Keratinocyte (primary cell): ENCODE results near the gene CIDEB. TPM values are rescaled to one million over a fixed set of nuclear protein-coding genes. Genes with fewer than 3 reads are reported as not detected.

Experiments
- DNase-seq: peaks from one replicate; pipeline ENCODE4 v3.0.0-alpha.2; 2011; ENCODE audit warnings: low read depth, missing footprints, low spot score
- FAIRE-seq: peaks from 2 replicates; lab custom pipeline; 2011; peaks lifted over from hg19 to GRCh38; lab: Jason Lieb, UNC
- H2AFZ ChIP-seq: 2 replicates; pipeline ENCODE4 v1.6.0; 2012; ENCODE audit warnings: low read length, control low read depth, inconsistent platforms; ENCODE audit not compliant: control insufficient read depth
- H3K27ac ChIP-seq: 2 replicates; pipeline ENCODE4 v1.5.1; 2011; ENCODE audit warnings: low read length; ENCODE audit not compliant: control insufficient read depth, insufficient read depth
- H3K27me3 ChIP-seq: 3 replicates; pipeline ENCODE4 v1.6.0; 2011; ENCODE audit warnings: low read length; ENCODE audit not compliant: control insufficient read depth, insufficient read depth; ENCODE audit errors: extremely low read depth
- H3K36me3 ChIP-seq, 2 experiments: 2 replicates in 1 of 2; 3 replicates in 1 of 2; pipeline ENCODE4 v1.5.1; 2011; ENCODE audit warnings: low read length in 2 of 2, mild to moderate bottlenecking in 1 of 2; ENCODE audit not compliant: control insufficient read depth in 2 of 2, insufficient read depth in 2 of 2; ENCODE audit errors: extremely low read depth in 1 of 2
- H3K4me1 ChIP-seq: 3 replicates; pipeline ENCODE4 v1.5.1; 2011; ENCODE audit warnings: low read length; ENCODE audit not compliant: control insufficient read depth, insufficient read depth; ENCODE audit errors: extremely low read depth
- H3K4me2 ChIP-seq: 3 replicates; pipeline ENCODE4 v1.6.0; 2011; ENCODE audit warnings: low read depth, low read length; ENCODE audit not compliant: control insufficient read depth, insufficient read depth; ENCODE audit errors: extremely low read depth
- H3K4me3 ChIP-seq, 3 experiments: fragments of 200-600 bp in 1 of 3; sonication (generic) in 1 of 3; 2 replicates in 2 of 3; 3 replicates in 1 of 3; pipeline ENCODE4 v1.5.1; 2011 to 2016; ENCODE audit warnings: low read length in 3 of 3, mild to moderate bottlenecking in 3 of 3, control low read depth in 2 of 3, inconsistent platforms in 1 of 3, low read depth in 1 of 3, mixed read lengths in 1 of 3, mixed run types in 1 of 3, moderate library complexity in 1 of 3; ENCODE audit not compliant: control insufficient read depth in 2 of 3, insufficient read depth in 2 of 3; ENCODE audit errors: extremely low read depth in 1 of 3
- H3K79me2 ChIP-seq: 2 replicates; pipeline ENCODE4 v1.6.0; 2012; ENCODE audit warnings: low read length; ENCODE audit not compliant: control insufficient read depth, insufficient read depth
- H3K9ac ChIP-seq: 3 replicates; pipeline ENCODE4 v1.6.0; 2011; ENCODE audit warnings: low read length; ENCODE audit not compliant: control insufficient read depth, insufficient read depth; ENCODE audit errors: extremely low read depth
- H3K9me1 ChIP-seq: 3 replicates; pipeline ENCODE4 v1.6.0; 2011; ENCODE audit warnings: low read length; ENCODE audit not compliant: control insufficient read depth, insufficient read depth; ENCODE audit errors: extremely low read depth
- H3K9me3 ChIP-seq: 2 replicates; pipeline ENCODE4 v1.5.1; 2012; ENCODE audit warnings: low read depth, low read length; ENCODE audit not compliant: control insufficient read depth
- H4K20me1 ChIP-seq: 3 replicates; pipeline ENCODE4 v1.6.0; 2011; ENCODE audit warnings: low read length; ENCODE audit not compliant: control insufficient read depth, insufficient read depth; ENCODE audit errors: extremely low read depth
- EZH2 ChIP-seq: IDR thresholded peaks from one replicate; pipeline ENCODE4 v1.6.1; 2012; ENCODE audit warnings: inconsistent platforms, mild to moderate bottlenecking, low read length, moderate library complexity
- dilution Hi-C: fragments of 300-500 bp; cut with MboI; formaldehyde crosslinking; loops from one replicate; pipeline ENCODE4 v1.7.0; 2020; ENCODE audit warnings: low sequenced_read_pairs; ENCODE audit not compliant: extremely low pct_ligation_motif_present
- polyA minus RNA-seq, 3 experiments: library from RNA; depleted of rRNA, polyadenylated mRNA; stranded (reverse); fragments of >200 nt; gene quantifications; 1 replicate in 1 of 3; 2 replicates in 1 of 3; 3 replicates in 1 of 3; pipeline ENCODE4 v1.2.3, GENCODE V29; 2011
- polyA plus RNA-seq, 5 experiments: library from polyadenylated mRNA; depleted of rRNA in 3 of 5; stranded (reverse) in 3 of 5; stranded (forward) in 1 of 5; unstranded in 1 of 5; fragments of >200 nt; gene quantifications; 1 replicate in 1 of 5; 2 replicates in 3 of 5; 3 replicates in 1 of 5; pipeline versions ENCODE4 v1.2.1 to v1.2.3, GENCODE V29; 2011 to 2012; ENCODE audit warnings: missing spikeins in 2 of 5, low read depth in 1 of 5, low replicate concordance in 1 of 5
- TF ChIP-seq, protein P1 (sequence below), 3 experiments: IDR thresholded peaks in 1 of 3; conservative IDR thresholded peaks in 1 of 3; optimal IDR thresholded peaks in 1 of 3; 2 replicates in 2 of 3; 3 replicates in 1 of 3; pipeline versions ENCODE3 to v1.5.1; 2011; ENCODE audit warnings: low read length in 3 of 3, mild to moderate bottlenecking in 3 of 3, moderate library complexity in 2 of 3, control low read depth in 1 of 3, inconsistent platforms in 1 of 3; ENCODE audit not compliant: insufficient read depth in 2 of 3; ENCODE audit errors: extremely low read depth in 1 of 3

The CIDEB gene, protein sequence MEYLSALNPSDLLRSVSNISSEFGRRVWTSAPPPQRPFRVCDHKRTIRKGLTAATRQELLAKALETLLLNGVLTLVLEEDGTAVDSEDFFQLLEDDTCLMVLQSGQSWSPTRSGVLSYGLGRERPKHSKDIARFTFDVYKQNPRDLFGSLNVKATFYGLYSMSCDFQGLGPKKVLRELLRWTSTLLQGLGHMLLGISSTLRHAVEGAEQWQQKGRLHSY
- polyA plus RNA-seq, result 2.4 to 3.7 TPM (median 2.6 TPM) in 3 replicates
- 5.1 TPM for polyA plus RNA-seq (2011; ENCODE audit: low read depth)
- polyA plus RNA-seq (2011; cell fraction: cytosol; rRNA removed), result 1.7 and 1.8 TPM in 2 replicates
- 2.1 and 2.8 TPM in 2 replicates for polyA plus RNA-seq (2011; cell fraction: nucleus; rRNA removed)
- 3.2 and 4.2 TPM in 2 replicates for polyA plus RNA-seq (2012; ENCODE audit: low replicate concordance)
- polyA minus RNA-seq, result 0.99 to 3.9 TPM (median 1.3 TPM) in 3 replicates
- 1.5 TPM for polyA minus RNA-seq (2011; cell fraction: cytosol; rRNA and poly(A)+ RNA removed)
- polyA minus RNA-seq (2011; cell fraction: nucleus; rRNA and poly(A)+ RNA removed), result 0.63 and 0.78 TPM in 2 replicates

DNA sequence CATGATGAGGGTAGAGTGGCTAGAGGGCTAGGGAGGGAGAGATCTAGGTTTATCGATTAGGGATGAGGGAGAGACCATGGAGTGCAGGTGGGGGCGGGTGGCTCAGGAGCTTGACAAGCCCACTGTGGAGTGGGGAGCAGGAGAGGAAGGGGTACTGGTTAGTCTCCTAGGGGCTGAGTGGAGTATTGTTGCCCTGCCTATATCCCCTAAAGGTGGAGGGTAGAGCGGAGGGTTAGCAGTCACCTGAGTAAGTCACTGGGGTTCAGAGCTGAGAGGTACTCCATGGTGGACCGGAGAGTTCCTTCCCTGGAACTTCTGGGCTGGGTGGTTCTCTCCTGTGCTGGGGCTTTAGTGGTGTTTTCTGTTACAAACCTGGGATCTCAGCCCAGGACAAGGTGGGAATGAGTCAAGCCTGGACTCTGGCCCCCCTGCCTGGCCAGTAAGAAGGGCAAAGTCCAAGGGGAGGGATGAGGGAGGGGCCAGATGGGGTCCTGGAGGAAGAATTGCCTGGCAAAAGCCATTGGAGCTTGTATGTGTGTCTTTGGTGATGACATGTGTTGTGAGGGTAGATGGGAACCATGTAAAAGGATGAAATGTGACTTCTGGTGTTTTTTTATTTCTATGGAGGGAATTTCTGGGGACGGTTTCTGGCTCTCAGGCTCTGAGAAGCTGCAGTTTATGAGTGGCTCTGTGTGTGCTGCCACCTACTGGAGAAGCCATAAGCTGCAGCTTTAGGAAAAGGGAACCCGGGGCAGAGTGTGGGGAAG, at the start of gene CIDEB:
Gene CIDEB, minus strand, starts transcription at position 403 of the 767 bp plus-strand sequence. Its CDS starts 119 bp downstream, at position 284.
- TF ChIP-seq, protein P1, sequence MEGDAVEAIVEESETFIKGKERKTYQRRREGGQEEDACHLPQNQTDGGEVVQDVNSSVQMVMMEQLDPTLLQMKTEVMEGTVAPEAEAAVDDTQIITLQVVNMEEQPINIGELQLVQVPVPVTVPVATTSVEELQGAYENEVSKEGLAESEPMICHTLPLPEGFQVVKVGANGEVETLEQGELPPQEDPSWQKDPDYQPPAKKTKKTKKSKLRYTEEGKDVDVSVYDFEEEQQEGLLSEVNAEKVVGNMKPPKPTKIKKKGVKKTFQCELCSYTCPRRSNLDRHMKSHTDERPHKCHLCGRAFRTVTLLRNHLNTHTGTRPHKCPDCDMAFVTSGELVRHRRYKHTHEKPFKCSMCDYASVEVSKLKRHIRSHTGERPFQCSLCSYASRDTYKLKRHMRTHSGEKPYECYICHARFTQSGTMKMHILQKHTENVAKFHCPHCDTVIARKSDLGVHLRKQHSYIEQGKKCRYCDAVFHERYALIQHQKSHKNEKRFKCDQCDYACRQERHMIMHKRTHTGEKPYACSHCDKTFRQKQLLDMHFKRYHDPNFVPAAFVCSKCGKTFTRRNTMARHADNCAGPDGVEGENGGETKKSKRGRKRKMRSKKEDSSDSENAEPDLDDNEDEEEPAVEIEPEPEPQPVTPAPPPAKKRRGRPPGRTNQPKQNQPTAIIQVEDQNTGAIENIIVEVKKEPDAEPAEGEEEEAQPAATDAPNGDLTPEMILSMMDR (optimal IDR thresholded peaks at IDR 0.05 in 1 of 3, IDR thresholded peaks at IDR 0.05 in 1 of 3, conservative IDR thresholded peaks at IDR 0.05 in 1 of 3; ENCODE audit: extremely low read depth in 1 of 3, insufficient read depth in 2 of 3, low read length in 3 of 3), result peak in 2 of 3 experiments; percentile 93 to 98
- no peak for TF ChIP-seq EZH2
- Histone ChIP-seq H3K9ac (no peak within 1 kb of the TSS), H3K27me3 (no peaks in the 10 kb centered on the region), H3K79me2 (peaks cover 4% of the 10 kb centered on the region), H3K9me1 (no peaks in the 10 kb centered on the region), H4K20me1 (no peaks in the 10 kb centered on the region), H3K4me3 (no peak within 1 kb of the TSS), H3K27ac (no peak within 1 kb of the TSS), H3K4me2 (no peak within 1 kb of the TSS), H3K9me3 (no peaks in the 10 kb centered on the region), H3K36me3 (peaks cover 40 to 52% of the 10 kb centered on the region in 2 experiments), H2AFZ (no peak within 1 kb of the TSS), H3K4me1 (peaks cover 42% of the 10 kb centered on the region)
- DNase-seq, result no peak
- no peak for FAIRE-seq
- dilution Hi-C loops, result no loop called here

DNA sequence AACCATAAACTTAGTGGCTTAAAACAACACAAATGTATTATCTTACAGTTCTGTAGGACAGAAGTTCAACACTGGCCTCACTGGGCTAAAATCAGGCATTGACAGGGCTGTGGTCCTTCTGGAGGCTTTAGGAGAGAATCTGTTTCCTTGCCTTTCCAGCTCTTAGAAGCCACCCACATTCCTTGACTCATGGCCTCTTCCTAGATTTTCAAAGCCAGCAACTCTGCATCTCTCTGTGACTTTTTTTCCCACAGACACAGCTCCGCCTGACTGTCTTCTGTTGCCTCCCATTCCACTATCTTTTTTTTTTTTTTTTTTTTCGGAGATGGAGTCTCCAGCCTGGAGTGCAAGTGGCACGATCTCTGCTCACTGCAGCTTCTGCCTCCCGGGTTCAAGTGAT, 48.4 kb upstream of the CIDEB start:
- no peaks in the 10 kb centered on the region for H3K79me2 ChIP-seq
- H3K27me3 ChIP-seq, result no peaks in the 10 kb centered on the region
- DNase-seq, result no peak
- H3K27ac ChIP-seq, result no peak overlapping the region
- no peaks in the 10 kb centered on the region for H4K20me1 ChIP-seq
- H3K4me2 ChIP-seq, result no peak overlapping the region
- no peak overlapping the region for H2AFZ ChIP-seq
- H3K9ac ChIP-seq, result no peak overlapping the region
- FAIRE-seq, result no peak
- no peaks in the 10 kb centered on the region for H3K9me1 ChIP-seq
- dilution Hi-C loops, result no loop called here
- TF ChIP-seq EZH2, result no peak
- TF ChIP-seq, protein P1 (optimal IDR thresholded peaks at IDR 0.05 in 1 of 3, IDR thresholded peaks at IDR 0.05 in 1 of 3, conservative IDR thresholded peaks at IDR 0.05 in 1 of 3; ENCODE audit: extremely low read depth in 1 of 3, insufficient read depth in 2 of 3, low read length in 3 of 3), result no peak
- no peaks in the 10 kb centered on the region for H3K36me3 ChIP-seq
- H3K4me1 ChIP-seq, result no peaks in the 10 kb centered on the region
- H3K9me3 ChIP-seq, result no peaks in the 10 kb centered on the region
- no peak overlapping the region for H3K4me3 ChIP-seq
